Gastroesophageal sphincter (tissue), 3 donors: ENCODE results near the gene PWWP2B.

Experiments
- EP300 ChIP-seq: sonication (generic); formaldehyde crosslinking; IDR thresholded peaks from one replicate; pipeline ENCODE4 v1.6.1; 2017; ENCODE audit warnings: antibody characterized with exemption, mild to moderate bottlenecking
- POLR2A ChIP-seq, 2 donors: fragments of 450-650 bp; IDR thresholded peaks; one replicate each; pipeline ENCODE4 v1.6.1; 2017; ENCODE audit warnings: antibody characterized with exemption in 2 of 2, mild to moderate bottlenecking in 2 of 2, moderate library complexity in 1 of 2
- POLR2AphosphoS5 ChIP-seq: sonication (generic); formaldehyde crosslinking; IDR thresholded peaks from one replicate; pipeline ENCODE4 v1.6.1; 2017; ENCODE audit warnings: antibody characterized with exemption
- TF ChIP-seq, protein P1 (sequence below), 4 experiments: fragments of 200-600 bp in 2 of 4; fragments of 450-650 bp in 2 of 4; sonication (generic) in 1 of 4; IDR thresholded peaks; one replicate each; pipeline ENCODE4 v1.5.1; 2017 to 2019; ENCODE audit warnings: antibody characterized with exemption in 4 of 4, mild to moderate bottlenecking in 2 of 4, moderate library complexity in 2 of 4

DNA sequence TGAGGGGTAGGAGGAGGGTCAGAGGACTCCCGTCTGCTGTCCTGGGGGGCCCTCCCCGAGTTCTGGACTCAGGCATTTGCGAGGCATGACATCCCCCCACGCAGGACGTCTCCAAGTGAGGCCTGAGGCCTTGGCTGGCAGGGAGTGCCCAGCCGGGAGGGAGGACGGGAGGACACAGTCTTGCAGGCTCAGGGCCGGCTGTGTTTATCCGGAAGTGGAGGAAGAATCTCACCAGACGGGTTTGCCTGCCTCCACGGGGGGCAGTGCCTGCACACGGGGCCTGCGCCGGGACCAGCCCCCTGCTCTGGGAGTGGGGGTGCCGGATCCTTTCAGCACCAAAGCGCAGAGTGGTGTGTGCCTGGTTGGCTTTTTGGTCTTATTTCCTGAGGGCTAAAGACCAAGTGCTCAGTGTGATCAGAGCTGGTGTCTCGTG is 10.9 kb downstream of the PWWP2B start:
- TF ChIP-seq POLR2A (IDR thresholded peaks at IDR 0.05): no peak
- no peak for TF ChIP-seq EP300
- TF ChIP-seq, protein P1, sequence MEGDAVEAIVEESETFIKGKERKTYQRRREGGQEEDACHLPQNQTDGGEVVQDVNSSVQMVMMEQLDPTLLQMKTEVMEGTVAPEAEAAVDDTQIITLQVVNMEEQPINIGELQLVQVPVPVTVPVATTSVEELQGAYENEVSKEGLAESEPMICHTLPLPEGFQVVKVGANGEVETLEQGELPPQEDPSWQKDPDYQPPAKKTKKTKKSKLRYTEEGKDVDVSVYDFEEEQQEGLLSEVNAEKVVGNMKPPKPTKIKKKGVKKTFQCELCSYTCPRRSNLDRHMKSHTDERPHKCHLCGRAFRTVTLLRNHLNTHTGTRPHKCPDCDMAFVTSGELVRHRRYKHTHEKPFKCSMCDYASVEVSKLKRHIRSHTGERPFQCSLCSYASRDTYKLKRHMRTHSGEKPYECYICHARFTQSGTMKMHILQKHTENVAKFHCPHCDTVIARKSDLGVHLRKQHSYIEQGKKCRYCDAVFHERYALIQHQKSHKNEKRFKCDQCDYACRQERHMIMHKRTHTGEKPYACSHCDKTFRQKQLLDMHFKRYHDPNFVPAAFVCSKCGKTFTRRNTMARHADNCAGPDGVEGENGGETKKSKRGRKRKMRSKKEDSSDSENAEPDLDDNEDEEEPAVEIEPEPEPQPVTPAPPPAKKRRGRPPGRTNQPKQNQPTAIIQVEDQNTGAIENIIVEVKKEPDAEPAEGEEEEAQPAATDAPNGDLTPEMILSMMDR (IDR thresholded peaks at IDR 0.05): peak in 2 of 4 experiments; percentile 14 to 38
- peak; percentile 39 for TF ChIP-seq POLR2AphosphoS5
